ENCODE results near the gene DPPA2.

- TF ChIP-seq CTCF (optimal IDR thresholded peaks at IDR 0.05 in 1 of 3, IDR thresholded peaks at IDR 0.05 in 1 of 3, conservative IDR thresholded peaks at IDR 0.05 in 1 of 3; ENCODE audit: extremely low read depth in 1 of 3, insufficient read depth in 2 of 3, low read length in 3 of 3) (no peak), EZH2 (IDR thresholded peaks at IDR 0.05; ENCODE audit: low read length) (no peak)
These were observed 47.3 kb upstream of the DPPA2 start for GRCh38 chr3:109363634-109364033.
